Hindlimb muscle (tissue), 1 donor: ENCODE measurements around the gene PRKCA. TPM values are rescaled to one million over a fixed set of nuclear protein-coding genes. Genes with fewer than 3 reads are reported as not detected.
"Not testable (repeated sequence)": the region's sequence is repeated elsewhere in the genome, so short reads cannot be mapped to it uniquely, and the experiment has no call there.

ENCODE experiments used
- DNase-seq: peaks from one replicate; pipeline ENCODE4 v3.0.0-alpha.2; 2013
- polyA plus RNA-seq: library from polyadenylated mRNA; unstranded; fragments of 120-200 nt; gene quantifications from one replicate; pipeline ENCODE4 v1.2.1, GENCODE V29; 2013; ENCODE audit not compliant: insufficient read length

Gene PRKCA
- polyA plus RNA-seq, 1 donor: 2.9 TPM

DNA sequence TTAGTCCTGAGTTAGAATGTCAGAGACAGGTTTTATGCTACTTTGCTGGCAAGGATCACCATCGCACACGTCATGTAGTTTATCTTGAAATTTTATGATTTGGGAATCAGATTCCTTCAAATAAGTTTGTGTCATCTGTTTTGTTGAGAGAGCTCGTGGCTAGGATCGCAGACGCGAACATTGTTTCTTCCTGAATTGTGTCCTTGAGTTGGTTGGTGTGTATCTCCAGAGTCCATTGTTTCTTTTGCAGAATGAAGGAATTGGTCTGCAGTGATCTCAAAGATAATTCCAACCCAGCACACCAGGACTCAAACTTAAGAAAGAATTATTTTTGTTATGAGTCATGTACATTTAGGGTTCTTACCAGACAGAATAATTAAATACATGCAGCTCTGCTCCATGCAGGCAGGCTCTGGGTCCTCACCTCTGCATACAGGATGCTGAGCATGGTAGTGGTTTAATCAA, 51.6 kb downstream of the PRKCA start:
- DNase-seq: no peak

DNA sequence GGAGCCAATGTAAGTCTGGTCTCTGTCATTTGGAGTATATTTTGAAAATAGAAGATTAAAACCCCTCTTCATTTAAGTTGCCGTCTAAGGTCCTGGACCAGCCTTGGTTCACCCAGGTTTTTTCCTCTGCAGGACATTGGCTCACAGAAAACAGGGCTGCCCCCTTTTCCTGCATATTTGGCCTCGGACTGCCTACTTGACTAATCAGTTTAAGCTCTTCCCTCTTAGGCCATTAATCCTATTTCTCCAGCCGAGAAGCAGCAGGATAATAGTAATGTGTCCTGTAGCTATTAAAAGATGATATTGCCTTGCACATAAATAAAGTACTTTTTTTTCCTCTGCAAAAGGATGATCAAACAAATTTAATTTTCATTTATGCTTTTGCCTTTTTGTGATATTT, 52.1 kb downstream of the PRKCA start:
- no peak for DNase-seq

DNA sequence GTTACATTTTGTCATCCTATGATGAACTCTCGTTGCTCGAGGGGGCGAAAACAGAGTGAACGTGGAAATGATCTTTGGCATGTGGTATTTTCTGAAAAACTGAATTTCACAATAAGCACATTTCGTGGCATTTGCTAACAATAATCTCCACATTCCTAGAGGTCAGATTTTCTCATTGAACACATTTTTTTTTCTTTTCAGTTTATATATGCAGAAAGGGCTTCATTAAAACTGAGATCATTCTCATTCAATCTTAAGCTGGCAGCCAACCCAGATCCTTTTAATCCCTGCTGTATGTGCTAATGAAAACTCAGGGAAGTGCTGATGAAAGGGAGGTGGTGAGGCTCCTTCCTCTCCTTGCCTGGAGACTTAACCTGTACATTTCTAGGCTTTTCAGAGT, 52.6 kb downstream of the PRKCA start:
- DNase-seq: no peak

DNA sequence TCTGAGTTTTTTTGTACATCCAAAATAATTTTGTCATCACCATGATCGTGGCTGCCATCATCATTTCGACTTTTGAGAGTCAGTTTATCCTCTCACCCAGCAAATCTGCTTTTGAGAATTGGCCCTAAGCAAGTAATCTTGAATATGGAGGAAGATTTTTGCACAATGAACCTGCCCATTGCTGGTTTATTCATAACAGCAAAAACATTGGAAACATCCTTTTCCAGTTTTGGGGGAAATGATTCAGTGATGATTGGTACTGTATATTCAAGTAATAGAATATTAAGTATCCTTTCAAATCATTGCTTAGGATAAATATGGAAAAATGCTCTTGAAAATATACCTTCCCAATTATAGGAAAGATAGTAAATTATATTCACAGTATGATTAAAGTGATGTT, 53.1 kb downstream of the PRKCA start:
- DNase-seq: no peak

DNA sequence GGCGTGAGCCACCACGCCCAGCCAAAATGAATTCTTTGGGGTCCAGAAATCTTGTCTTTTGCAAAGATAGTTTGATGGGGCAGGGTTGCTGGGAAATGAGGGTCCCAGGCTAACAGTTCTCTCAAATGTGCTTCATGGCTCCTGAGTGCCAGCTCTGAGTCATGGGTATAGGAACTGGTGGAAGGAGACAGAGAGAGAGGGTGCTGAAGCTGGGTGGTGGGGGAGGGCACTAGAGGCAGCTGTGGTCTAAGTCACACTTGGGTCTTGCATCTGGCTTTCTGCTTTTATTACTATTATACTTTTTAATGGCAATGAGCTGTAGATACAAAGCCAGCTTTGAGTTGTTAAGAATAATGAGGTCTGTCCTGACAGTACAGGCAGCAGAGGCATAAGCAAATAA, 54.6 kb downstream of the PRKCA start:
- no peak for DNase-seq

DNA sequence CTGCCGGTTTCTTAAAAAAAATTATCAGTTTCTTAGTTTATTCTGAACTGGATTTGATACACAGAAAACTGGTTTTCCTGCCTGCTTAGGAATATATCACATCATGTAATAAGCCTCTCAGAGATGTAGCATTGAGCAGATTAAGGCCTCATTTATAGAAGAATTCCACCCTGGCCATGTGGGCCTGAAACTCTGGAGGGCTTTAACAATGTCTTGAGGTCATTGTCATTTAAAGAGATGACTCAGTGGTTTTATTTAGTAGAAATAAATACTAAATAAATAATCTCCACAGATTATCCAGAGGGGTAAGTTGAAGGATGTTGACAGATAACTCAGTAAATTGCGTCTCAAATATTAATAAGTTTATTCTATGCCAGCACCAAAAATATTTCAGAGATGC, 56.9 kb downstream of the PRKCA start:
- no peak for DNase-seq

DNA sequence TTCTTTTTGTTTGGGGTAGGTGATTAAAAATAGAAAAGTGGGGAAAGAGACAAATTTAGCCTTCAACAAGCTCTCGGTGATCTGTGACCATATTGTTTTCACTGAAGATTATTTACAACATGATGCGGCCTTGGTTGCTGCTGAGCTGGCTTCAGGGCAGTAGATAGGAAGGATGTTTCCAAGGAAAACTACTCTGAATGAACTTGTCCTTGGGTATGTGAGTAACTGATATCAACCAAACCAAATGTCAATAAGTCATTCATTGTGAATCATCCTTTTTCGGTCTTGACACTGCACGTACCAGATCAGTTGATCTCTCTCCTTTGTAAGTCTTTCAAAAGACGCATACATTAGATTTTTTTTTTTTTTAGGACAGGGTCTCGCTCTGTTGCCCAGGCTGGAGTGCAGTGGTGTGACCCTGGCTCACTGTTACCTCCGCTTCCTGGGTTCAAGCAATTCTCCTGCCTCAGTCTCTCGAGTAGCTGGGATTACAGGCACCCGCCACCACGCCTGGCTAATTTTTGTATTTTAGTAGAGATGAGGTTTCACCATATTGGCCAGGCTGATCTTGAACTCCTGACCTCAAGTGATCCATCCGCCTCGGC, 58.6 kb downstream of the PRKCA start:
- not testable (repeated sequence) for DNase-seq

DNA sequence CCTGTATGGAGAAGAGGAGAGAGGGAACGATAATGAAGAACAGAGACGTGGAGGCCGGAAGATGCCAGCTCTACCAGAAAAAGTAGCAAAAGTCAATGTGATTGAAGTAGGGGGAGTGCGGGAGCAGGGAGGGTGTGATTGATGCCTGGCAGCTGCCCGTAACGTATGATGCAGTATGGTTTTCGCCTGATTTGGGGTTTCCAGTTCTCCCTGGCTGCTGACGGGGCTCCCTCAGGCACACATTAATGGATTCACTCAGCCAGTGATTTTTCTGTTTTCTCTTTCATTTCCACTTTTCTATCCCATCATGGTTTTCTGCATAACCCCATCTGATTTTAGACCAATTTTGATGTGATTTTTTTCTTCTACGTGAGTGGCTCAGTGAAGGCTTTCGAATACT, 62.1 kb downstream of the PRKCA start:
- DNase-seq: no peak

DNA sequence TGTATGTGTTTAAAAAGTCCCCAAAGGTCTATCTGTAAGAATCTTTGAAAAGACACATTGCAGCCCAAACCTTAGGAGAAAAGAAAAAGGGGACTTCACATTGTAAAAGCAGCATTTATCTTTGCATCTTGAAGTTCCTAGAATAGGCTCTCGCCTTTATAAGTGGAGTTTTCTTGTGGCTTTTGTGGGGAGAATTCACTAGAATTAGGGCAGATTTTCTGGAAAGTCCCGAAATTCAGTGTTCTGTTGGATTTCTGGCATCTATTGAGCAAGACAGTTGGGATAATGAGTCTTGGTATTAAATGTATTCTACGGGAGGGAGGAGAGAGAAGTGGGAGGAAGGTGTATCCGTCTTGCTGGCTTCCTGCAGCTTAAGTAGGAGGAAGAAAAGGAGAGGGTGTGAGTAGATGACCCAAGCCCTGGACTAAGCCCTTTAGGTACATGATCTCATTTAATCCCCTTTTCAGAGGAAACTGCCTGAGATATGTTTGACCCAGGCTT, 62.6 kb downstream of the PRKCA start:
- no peak for DNase-seq

DNA sequence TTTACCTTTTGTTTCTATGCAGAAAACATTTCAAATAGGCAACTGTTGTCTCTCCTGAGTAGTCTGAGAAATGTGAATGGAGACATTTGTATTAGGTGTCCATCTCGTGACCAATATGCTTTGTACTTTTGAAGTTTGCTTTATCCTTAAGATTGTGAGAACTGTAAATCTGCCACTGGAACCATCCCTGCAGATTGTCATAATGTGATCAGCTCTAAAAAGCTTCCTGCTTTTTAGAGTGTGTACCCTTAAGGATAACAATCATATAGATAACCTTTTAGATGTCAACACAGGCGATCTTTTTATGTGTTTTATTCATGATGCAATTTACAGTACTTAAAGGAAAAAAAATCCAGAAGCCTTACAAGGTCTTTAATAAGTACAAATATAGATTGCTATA, 63.5 kb downstream of the PRKCA start:
- DNase-seq: no peak

DNA sequence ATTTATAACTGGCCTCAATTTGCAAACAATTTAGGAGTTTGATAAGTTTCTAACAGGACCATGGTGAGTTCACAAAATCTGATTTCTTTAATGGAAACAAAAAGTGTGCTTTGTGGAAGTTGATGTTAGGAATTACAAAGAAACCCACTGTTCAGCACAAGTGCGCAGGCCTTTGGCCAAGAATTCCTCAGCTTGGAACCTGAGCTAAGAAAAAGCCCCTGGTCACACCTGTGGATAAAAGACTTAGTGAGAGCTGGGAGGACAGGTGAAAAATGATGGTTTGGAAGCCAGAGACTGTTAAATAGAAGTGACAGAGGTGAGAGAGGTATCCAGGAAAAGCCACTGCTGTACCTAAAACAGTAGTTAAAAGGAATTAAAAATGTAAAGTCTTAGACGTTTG, 64.7 kb downstream of the PRKCA start:
- DNase-seq: no peak

DNA sequence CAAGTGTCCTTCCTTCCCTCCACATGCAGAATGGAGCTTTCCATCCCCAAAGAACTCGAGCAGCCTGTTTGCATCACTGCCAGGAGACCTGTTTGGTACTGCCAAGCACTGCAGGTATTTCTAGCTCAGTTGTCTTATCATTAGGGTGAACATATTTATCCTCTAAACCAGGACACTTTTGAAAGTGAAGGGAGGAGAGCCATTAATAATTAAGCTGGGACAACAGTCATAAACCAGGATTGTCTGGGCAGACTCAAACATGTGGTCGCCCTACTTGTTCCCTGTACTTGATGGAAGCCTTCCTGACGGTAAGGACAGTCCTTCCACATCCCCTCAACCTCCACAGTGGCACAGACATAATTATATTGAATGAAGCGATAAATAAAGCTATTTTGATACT, 67.4 kb downstream of the PRKCA start:
- DNase-seq: no peak

DNA sequence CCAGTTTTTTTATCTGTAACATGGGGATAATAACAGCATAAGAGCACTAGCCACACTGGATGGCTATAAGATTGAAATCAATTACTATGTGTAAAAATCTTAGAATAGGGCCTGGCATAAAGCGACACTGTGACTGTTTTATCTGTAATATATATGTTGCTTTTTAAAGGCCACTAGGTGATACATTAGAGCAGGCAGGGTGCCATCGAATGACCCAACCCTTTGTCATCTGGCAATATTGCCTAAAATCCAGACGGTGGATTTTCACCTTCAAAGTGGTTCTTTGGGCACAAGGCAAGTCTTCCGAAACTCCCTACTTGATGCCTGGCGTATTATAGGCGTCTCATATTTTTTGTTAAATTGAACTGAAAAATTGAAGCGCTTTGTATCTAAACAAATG, 69.1 kb downstream of the PRKCA start:
- no peak for DNase-seq

DNA sequence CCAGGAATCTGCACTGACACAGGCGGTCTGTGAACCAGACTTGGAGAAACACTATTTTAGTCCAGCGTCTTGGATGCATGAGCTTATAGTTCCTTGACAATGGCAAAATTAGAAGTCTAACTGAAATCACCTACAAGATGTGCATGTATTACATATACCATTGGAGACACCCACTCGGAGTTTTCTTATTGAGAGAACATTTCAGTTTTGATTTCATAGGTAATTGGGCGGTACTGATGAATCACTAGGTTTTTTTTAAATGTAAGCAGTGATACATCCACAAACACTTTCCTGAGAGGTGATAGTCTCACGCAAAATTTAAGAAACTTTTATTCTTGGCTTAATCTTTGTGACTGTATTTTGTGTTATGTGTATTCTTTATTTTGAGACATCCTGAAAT, 69.8 kb downstream of the PRKCA start:
- no peak for DNase-seq

DNA sequence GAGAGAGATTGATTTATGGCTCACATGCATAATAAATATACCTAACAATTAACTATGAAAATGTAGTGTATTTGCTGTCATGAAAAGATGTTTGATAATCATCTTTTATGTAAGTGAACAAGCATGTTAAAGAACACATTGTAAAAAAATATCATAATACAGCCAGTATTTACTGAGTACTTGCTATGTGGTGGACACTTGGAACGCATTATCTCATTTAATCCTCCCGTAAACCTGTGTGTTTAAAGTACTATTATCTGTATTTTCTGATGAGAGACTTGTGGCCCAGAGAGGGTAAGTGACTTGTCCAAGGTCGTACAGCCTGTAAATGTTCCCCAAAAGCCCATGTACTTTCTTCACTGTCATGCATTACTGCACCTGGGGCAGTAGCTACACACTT, 70.7 kb downstream of the PRKCA start:
- no peak for DNase-seq

DNA sequence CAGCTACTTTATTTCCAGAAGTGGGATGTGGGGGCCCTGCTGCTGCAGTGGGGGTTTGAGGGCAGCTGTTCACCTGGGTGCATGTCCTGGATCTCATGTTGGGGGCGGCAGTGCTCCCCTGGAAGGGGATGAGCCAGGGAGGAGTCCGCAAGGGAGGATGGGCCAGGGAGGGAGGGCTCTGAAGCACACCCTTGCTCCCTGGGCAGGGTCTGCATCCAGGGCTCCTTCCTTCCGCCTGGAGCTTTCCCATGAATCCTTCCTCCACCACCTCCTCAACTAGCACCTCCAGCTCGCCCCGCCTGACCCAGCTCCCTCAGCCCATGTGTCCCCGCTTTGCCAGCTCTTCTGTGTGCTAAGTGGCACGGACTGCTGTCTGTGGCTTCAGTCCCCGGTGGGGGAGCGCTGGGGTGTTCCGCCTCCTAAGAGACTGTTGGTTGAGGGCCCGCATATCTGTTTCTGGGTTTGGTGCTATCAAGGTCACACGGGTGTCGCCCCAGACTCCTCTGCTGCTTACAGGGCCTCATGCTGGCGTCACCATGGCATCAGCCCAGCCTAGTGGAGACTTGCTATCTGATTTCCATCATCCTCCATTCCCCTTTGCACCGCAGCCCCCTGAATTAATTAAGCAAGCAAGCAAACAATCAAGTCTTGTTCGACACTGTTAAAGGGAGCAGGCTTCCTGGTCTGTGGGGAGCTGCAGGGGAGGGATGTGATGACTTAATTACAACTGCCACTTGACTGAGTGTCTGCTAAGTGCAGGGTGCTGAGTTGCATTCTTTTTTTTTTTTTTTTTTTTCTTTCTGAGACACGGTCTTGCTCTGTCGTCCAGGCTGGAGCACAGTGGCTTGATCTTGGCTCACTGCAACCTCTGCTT, 71.8 kb downstream of the PRKCA start:
- no peak for DNase-seq

DNA sequence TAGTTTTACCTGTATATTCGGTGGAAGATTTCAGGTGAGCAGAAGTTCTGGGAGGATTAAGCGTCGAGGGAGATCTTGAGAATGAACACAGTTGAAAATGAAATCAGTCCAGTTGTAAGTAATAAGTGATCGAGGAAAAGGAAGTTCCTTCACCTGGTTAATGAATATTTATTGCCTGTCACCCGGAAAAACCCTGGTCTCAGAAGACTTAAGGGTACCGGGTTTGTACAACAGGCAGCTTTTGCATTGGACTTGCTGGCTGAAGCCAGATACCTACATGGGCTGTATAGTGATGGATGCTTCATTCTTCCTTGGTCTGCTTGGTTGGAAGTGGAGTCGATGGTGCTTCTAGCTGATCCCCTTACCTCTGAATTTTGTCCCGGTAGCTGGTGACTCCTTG, 72.7 kb downstream of the PRKCA start:
- DNase-seq: no peak

DNA sequence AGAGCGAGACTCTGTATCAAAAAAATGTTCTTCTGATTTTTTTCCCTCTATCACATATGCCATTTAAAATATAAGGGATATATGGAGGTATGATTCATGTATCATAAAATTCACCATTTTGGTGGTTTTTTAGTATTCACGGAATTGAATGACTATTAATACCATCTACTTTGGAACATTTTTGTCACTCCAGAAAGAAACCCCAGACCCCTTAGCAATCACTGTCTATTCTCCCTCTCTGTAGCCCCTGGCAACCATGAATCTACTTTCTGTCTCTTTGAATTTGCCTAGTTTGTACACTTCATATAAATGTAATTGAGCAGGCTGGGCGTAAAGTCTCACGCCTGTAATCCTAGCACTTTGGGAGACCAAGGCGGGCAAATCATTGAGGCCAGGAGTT, 75.9 kb downstream of the PRKCA start:
- no peak for DNase-seq

DNA sequence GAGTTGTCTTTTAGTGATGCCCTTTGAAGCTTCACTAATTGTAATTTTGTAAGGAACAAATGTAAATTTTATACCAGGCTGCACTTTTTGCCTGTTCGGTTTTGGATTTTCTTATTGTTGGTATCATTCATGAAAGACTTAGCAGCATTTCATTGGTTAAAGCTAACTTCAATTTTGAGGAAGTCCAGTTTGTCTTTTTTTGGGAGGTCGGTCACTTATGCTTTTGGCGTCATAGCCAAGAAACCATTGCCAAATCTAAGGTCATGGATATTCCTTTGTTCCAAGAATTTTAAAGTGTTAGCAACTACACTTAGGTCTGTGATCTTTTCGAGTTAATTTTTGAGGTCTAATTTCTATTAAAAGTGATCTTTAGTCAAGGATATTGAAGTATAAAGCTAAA, 77.1 kb downstream of the PRKCA start:
- no peak for DNase-seq

DNA sequence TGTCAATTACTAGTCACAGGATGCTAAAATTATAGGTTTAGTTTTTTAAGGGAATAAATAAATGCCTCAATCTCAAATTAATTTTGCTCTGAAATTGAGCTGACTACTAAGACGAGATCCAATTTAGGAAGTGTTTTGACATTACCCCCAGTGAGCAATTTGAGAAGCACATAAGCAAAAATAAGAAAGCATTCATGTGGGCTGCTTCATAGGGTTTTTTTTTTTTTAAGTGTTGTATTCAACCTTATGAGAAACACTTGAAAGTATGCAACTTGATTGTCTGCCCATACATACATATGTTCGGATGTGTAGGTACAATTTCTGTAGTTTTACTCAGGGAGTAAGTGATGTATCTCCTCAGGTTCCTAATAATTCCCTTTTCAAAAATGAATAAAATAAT, 77.6 kb downstream of the PRKCA start:
- DNase-seq: no peak

DNA sequence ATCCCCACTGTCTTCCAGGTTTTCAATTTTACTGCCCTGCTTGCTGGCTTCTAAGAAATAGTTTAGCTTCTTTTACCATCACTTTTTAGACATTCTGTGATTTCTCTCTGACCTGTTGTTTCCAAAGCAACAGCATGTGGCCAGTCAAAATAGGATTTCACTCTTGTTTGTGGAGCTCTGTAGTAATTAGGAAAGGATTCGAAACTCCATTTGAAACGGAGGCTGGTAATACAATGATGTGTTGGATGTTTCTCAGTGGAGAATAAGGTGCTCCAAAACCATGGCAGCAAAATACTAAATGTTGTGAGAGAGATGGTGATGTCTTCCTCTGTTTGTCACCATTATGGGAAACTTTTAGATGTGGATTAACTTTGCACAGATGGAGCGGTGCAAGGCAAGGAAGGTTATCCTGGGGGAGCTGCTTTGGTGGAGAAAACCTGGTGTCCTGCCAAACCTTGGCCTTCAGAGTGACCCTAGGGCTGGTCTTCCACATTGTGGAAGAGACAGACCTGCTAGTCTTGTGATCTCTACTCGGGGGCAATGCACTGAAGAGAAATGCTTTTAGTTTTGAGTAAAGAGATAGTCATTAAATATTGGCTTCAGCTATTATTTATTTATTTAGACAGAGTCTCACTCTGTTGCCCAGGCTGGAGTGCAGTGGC, 79.4 kb downstream of the PRKCA start:
- DNase-seq: no peak

DNA sequence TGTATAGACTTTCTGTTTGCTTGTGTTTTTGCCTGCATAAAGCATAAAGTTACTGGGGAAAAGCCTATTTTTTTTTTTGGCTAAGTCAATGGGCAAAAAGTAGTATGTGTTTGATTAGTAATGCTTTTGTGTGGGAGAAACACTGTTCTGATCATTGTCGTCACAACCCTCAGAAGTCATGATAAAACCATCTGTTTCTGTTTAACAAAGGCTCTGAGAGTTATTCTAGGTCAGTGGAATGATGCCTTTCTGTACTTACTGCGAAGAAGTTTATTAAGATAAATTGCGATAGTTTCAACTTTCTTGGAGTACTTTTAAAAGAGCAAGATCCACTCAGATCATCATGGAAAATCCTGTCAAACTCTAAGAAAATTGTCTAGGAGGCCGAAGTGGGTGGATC, 80.9 kb downstream of the PRKCA start:
- DNase-seq: no peak

DNA sequence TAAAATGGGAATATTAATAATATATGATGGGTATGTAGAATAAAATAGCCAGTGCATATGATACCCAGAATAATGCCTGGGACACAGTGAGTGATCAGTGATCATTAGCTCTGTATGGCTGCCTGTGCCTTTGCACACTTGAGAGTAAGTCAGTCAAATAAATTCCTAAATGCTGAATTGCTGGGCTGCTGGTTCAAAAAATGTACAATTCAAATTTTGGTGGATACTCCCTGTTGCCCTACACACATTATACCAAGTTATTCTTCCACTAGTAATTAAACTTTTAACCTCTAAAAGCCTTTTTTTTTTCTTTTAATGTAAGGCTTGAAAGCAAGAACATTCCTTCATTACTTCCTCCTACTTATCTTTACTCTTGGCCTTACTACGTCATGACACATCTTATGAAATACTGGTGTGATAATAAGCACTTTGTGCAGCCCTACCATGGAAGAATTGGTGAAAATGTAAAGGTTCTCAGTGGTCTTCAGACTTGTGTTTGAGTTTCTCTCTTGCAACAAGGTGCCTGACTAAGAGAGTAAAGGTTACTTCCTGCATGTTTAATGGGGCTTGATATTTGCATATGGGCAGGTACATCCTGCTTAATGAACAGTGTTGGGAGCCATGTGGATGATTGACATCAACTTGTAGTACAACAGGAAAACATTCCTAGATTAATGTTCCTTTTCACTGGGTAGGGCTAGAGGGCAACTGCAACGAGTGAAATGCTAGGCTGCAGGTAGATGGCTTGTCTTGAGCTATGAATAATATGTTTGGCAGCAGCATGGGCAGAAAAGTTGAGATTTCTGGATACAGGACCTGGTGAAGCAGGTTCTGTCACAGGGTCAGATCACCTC, 84.3 kb downstream of the PRKCA start:
- no peak for DNase-seq
